Stimulated activated CD4-positive, alpha-beta T cell treated with anti-CD3 and anti-CD28 coated beads, Interleukin-4, amount 100 ng/mL, for 1 hour (primary cell): Measurements from ENCODE around the gene SLC25A26.

Experiments
- DNase-seq: peaks from one replicate; pipeline ENCODE4 v3.0.0-alpha.2; 2020

SLC25A26 gene

DNA sequence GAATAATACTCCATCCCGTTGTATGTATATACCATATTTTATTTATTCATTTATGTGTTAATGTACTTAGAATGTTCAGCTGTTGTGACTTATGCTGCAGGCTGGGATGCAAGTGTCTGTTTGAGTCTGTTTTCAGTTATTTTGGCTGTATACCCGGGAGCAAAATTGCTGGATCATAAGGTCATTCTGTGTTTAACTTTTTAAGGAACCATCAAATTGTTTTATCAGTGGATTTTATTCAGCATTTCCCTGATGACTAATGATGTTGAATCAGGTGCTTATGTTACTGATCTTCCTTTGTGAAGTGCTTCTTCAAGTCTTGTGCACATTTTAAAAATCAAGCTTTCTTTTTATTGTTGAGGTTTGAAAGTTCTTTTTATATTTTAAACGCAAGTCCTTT, 118.1 kb downstream of the SLC25A26 start:
- no peak for DNase-seq

DNA sequence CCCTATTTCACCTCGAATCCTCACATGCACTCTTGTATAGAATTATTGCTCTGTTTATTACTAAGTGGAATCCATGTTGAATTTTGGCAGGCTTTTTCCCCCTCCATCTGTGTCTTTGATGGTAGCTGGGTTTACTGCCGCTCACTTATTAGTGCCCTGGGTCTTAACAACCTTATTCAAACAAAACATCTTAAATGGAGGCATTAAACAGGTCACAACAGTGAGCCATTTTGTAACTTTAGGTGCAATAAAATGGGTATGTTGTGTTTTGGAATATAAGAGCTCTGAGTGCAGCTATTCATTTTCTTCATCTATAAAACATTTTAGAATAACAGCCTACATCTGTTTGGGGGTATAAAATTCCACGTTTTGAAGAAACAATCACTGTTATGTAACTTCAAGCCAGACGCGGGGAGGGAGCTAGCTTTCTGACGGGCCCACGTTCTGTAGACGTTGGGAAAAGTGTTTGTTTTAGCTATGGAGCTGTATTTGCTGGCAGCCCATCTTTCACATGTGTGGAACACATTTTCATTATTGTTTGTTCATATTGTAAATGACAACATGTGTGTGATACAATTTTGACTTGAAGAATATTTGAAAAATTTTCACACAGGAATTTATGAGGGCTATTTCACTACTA, 122.0 kb downstream of the SLC25A26 start:
- no peak for DNase-seq

DNA sequence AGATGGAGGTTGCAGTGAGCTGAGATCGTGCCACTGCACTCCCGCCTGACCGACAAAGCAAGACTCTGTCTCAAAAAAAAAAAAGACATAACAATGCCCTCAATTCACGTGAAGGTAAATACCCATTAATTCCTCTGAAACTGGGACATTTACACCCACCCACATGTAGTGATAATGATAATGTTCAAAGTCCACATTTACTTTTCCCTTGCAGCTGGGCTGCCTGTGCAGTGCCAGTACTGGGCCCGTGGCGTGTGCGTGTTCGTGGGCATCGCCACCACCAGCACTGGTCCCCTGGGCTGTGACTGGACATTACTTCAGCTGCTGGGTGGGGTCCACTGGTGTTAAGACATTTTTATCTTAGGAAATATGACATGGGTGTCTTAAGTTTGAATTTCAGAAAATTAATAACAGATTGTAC, 123.6 kb downstream of the SLC25A26 start:
- DNase-seq = no peak

DNA sequence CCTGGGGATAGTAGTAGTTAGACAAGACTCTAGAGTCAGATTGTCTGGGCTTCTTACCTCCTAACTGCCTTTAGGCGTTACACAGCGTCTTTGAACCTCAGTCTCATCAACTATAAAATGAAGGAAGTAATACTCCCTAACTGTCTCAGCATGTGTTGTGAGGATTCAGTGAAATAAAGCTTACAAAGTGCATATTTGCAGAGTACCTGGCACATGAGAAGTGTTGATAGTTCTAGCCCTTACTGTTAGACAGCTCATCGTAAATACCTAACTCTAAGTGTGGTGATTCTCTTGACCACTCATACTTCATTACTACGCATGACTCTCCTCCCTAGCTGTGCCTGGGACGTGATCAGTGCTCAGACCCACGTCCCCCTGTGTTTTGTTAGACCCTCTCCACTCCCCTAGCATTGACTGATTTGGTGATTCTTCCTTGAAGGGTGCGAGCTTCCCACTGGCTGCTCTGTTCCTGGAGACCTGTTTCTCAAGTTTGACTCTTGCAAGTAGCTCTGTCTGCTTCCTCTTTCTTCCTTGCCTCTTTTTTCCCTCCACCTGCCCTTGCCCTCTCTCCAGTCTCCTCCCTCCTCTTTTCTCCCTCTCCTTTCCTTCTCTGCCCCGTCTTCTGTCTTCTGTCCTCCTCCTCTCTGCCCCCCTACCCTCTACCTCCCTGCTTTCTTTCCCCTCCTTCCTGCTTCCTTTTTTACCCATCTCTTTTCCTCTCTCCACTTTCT, 124.2 kb downstream of the SLC25A26 start:
- DNase-seq = no peak

DNA sequence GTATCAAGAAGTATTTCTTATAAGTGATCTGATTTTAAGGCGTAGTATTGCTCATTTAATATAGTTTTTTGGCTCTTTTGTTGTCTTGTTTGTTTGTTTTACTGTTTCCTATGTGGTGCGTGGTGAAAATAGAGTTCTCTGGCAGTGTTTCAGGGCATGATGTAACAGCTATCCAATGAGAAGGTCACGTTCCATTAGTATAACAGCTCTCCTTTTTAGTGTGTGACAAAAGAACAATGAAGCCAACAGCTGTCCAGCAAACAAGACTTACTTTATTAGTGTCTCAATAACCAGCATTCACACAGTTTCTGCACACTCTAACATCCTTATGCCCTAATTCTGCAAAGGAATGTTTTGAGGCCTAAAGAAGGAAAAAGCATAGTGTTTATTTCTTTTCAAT, 127.9 kb downstream of the SLC25A26 start:
- no peak for DNase-seq

DNA sequence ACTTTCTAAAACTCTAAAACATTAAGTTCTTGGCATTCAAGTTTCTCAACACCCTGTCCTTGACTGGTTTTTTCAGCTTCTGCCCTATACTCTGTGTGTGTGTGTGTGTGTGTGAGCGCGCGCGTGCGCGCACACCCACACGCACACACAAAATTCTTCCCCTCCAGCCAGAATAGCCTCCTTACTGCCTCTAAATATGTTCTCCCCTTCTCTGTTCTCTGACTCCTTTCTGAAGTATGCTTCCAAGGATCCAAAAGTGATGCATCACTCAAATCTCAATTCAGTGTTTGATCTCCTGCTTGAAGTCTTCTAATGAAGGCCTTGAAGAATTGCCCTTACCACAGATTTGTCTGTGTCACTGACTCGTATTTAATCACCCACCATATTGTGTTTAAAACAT, 129.8 kb downstream of the SLC25A26 start:
- no peak for DNase-seq

DNA sequence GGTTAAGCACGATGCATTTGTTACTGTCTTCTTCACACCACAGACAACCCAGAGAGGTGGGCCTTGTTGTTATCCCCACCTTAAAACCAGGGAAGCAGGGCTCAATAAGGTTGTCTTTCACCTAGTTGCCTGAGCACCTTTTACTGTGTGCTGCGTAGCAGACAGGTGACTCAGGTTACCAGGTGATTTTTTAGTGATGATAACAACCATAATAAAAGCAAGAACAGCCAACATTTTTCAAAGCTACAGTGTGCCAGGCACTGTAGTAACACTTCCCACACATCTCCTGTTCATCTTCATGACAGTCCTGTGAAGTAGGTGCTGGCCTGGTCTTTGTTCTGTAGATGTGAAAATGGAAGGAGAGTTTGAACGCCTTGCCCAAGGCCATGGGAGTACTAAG, 132.2 kb downstream of the SLC25A26 start:
- DNase-seq = no peak

DNA sequence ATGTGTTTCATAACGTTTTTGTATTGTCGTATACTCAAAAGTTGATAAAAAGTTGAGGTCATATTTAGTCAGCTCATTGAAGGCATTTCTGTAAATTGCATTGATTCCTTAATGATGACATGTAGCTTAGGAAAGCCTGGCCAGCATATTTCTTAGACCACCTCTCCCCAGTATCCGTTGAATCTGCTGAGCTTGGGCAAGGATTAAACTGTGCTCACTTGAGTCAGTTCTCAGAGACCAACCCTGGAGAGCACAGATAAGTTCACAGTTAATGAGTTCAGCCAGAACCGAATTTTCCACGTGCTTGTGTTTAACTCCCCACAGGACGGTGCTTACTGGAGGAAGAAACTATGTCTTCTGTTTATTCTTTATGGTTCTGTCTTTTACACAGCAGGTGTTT, 132.7 kb downstream of the SLC25A26 start:
- DNase-seq = no peak

DNA sequence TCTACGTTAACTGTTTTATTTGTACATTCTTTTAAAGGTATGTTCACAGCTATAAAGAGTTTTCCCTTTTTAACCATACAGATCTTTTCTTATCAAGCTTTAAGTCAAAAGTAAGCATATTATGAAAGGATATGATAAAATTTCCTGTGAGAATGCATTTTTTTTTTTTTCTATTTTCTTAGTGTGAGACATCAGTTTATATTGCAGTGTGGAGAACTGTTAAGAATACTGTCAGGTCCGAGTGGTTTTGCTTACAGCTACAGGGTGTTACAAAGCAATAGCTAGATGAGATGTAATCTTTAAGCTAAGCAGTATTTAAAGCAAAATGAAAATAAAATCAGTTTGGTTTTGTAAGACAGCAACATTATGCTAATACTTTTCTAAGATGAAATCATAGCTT, 133.2 kb downstream of the SLC25A26 start:
- no peak for DNase-seq

DNA sequence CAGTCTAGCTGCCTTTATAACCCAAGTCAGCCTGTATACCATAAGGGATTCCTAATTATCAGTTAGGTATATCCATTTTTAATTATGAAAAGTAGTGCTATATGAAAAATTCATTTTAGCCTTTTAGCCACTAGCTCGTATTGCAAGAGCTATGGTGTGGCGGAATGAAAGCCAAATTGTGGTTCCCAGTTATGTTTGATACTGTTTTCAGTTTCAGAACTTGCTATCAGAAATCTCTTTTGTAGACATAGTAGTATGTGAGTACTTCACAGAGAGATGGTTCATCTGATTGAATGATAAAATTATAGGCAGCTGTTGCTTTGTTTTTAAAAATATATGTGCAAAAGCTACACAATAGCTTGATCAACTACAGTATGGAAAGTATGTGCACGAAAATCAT, 134.6 kb downstream of the SLC25A26 start:
- DNase-seq = no peak

DNA sequence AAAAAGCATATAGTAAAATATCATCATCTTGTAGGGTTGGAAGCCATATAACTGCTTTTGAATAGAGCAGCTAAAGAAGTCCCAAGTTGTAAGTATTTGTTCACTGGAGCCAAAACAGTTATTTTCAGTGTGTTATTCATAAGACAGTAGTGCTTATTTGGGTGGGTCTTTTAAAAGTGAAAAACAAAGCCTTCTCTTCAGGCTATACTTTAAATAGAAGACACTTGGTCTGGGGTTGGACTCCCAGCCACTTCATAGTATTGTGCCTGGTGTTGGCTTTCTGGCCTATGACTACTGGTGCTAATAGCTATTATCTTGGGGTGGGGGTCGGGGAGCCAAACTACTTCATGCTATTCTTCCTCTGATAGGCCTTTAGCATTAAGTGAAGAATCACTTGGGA, 135.2 kb downstream of the SLC25A26 start:
- DNase-seq = no peak

DNA sequence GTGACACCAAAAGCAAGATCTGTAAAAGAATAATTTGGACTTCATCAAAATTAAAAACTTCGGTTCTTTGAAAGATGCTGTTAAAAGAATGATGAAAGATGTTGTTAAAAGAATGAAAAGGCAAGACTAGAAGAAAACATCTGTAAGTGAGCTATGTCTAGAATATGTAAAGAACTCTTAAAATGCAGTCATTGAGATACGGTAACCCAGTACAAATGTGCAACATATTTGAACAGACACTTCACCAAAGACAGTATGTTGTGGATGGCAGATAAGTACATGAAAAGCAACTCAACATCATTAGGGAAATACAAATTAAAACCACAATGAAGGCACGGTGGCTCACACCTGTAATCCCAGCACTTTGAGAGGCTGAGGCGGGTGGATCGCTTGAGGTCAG, 140.6 kb downstream of the SLC25A26 start:
- DNase-seq = no peak

DNA sequence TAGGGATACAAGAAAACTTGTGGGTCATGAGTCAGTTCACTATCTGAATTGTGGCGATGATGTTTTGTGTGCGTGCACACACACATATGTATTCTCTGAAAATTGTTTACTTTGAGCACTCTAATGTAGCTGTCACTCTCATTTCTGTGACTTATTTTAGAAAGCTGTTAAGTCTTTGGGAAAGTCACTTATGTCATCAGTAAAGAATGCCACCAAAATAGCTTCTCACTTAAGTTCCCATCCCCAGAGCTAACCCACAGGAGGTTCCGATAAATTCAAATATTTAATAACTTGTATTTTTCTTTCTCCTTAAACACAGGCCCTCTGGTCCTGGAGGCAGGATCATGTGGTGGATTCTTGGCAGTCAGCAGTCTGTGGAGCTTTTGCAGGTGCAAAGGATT, 141.7 kb downstream of the SLC25A26 start:
- DNase-seq = no peak

DNA sequence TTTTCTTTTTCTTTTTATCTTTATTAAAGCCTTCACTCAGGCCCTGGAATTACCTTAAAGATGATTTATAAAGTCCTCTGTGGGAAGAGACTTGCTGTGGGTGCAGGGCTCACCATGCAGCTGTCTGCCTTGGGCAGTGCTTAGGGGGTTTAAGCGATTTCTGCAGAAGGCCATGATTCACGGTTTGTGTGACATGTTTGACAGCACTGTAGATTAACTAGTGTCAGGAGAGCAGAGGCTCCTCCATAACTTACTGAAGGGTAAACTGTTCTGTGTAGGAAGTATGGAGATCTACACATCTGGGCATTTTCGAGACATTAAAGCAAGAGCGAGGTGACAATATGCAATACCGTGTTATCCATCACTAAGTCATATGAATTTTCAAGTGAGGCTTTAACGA, 142.3 kb downstream of the SLC25A26 start:
- no peak for DNase-seq

DNA sequence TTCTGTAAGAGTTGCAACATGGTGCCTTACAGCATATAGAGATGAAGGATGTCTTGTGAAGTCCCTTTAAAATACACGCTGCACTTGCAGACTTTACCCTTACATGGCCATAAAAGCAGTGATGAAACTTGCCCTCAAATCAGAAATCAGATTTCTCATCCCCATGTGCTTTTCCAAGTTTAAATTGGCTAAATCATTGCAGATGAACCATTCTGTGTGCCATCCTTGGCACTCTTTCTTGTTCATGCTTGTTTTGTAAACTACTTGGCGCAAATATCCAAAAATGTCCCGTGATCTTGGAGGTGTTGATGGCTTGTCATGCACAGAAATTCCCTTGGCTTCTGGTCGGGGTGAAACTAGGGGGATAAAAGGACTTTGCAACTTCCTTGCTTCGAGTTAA, 144.3 kb downstream of the SLC25A26 start:
- no peak for DNase-seq

DNA sequence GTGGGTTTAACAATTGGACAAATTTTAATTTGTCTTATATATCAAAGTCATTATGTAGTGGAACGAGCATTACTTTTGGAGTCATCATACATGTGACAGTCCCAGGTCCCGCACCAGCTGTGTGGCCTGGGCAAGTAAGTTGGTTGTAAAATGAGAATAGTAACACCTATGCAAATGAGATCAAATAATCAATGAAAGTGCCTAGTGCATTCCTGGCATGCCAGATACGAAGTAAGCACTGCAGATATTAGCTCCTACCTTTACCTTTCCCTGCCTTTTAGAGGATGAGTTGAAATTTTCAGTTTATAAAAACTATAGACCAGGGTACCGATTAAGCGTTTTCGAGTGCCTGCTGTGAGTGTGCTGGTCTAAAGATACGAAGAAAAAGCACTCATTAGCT, 145.9 kb downstream of the SLC25A26 start:
- DNase-seq = no peak

DNA sequence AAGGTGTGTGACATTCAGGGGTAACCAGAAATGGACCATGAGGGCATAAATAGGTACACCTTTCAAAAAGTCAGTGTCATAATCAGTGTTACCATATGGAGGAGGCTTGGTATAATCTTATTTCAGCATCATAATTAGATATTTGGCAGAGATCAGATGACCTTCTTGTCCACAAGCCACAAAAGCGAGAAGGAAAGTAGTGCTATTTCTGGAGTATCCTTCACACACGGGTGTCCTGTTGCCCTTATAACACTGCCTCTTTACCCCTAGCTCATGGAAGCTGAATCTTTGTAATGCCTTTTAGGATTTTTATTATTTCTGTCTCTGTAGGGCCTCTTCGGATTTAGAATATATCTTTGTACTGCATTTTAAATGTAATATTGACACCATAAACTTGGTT, 147.2 kb downstream of the SLC25A26 start:
- DNase-seq = no peak

DNA sequence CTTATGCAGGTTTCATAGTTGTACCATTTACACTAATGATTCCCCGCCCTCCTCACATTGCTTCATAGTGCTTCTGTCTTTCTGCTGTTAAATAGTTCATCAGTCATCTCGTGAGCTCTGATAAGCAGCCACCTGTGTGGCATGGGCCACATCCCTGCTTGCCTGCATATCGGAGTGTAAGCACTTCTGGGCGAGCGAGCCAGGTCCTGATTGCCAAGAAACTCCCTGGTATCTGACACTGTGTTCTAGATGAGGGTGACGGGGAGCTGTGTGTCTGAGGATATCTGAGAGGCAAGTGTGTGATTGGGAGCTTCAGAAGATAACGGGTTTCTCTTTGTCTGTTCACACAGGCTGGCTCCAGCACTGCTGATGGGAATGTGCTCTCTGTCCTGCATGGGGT, 149.4 kb downstream of the SLC25A26 start:
- DNase-seq = no peak

DNA sequence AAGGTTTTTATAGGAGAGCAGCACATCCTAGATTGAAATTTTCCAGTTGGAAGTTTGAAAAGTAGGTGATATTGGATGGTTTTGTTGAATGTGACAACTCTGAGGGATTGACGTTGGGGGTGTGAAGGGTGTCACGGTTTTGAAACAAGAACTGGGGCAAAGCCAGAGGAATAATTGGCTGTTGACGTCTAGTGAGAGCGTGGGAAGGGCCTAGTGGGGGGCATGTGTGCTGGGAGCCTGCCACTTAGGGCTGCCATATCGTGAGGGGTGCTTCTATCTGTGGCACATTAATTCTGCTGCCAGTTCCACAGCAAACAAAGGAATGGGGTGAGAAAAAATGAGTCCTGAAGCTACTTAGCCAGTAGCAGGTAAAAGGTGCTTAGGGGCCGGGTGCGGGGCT, 150.6 kb downstream of the SLC25A26 start:
- no peak for DNase-seq

DNA sequence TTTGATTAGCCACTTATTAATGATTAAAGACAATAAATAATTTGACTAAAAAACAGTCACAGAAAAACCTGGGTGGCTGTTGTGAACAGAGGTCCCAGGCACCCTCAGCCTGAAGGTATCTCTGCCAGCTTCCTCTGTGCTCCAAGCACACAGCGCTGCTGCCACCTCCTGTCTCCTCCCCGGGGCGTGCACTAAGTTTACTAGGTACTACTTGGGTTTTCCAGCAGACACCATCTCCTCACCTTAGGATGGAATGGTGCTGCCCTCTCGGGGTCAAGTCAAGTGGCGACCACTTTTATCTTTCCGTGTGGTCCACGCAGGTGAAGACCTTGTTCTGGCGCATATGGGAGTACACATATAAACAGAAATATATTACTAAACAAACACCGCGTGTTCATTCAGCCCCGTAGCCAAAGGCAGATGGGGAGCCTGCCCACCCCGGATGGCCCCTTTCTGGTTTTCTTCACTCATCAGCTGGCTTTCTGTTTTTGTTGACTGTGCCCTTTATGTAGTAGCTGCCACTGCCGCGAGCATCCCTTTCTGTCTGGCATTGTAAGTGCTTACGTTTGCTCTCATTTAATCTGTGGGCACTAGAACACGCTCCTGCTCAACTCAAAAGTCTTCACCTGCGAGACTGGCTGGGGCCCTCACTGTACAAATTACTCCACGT, 152.0 kb downstream of the SLC25A26 start:
- DNase-seq = no peak

DNA sequence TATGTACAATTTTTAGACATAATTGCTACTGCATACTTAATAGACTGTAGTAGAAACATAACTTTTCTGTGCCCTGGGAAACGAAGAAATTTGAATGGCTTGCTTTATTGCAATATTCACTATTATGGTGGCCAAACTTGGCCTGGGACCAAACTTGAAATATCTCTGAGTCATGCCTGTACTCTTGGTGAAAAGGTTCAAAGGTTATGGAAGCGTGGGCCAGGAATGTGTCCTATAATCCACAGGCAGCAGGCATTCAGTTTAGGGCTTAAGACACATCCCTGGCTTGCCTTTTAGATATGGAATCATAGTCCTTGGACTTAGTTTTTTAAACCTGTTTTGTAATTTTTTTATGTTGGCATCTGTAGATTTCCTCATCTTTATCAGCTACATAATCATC, 155.8 kb downstream of the SLC25A26 start:
- DNase-seq = no peak

DNA sequence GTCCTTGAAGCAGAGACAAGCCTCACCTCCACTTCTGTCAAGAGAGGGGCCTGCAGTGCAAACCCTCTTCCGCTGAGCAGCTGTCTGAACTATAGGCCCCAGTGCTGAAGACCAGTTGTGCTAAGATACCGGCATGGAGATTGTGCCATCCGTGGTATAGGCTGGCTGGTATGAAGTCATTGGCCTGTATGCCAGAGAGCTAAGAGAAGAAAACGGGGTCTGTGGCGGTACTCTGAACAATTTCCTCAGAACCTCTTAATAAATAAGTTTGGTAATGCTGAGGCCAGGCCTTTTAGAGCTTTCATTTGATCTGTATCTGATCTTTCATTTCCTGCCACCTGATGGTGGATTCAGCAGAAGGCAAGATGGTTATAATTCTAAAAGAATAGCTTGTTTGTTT, 157.0 kb downstream of the SLC25A26 start:
- DNase-seq = no peak

DNA sequence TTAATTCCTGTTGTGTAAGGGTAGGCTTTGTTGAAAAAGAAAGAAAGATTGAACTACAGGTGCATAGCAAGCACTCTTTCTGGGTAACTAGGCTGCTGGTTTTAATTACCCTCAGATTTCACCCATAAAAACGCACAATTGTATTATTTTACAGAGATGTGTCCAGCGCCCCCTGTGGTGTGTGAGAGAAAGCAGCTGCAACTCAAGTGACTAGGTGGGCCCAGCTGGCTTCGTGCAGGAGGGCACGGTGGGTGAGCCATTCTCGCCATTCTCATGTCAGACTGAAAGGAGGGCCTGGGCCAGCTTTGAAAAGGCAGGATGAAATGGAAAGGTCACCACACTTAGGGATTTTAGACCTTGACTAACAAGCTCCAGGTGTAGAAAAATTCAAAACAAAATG, 157.5 kb downstream of the SLC25A26 start:
- DNase-seq = peak; percentile 45

DNA sequence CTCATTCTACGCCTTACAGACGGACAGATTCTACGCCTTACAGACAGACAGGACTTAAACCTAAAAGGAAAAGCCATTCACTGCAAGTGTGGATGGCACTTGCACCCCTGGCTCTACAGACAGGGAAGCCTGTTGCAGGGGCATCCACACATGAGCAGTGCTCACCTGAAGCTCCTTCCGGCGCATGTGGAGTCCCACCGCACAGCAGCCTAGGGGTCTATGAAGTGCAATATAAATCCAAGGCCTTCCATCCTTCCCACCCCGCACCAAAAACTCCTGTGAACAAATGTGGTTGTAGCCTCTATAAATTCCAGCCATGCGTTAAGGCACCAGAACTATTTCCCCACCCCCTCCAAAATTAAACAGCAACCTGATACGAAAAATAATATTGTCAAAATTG, 158.8 kb downstream of the SLC25A26 start:
- no peak for DNase-seq
